Uterus (tissue), 4 donors: ENCODE results near the gene SOSTDC1. TPM values are rescaled to one million over a fixed set of nuclear protein-coding genes. Genes with fewer than 3 reads are reported as not detected.
A peak's percentile ranks its signal among the peaks of the same experiment; 100 is the strongest.

Source experiments
- DNase-seq, 2 donors: peaks; one replicate each; pipeline ENCODE4 v3.0.0-alpha.2; 2019 to 2020
- H3K27ac ChIP-seq, 2 donors: fragments of 200-600 bp; sonication (generic); 1 replicate in 1 of 2; 2 replicates in 1 of 2; pipeline ENCODE4 v1.5.1; 2016 to 2018
- H3K27me3 ChIP-seq, 2 donors: fragments of 200-600 bp; sonication (generic); one replicate each; pipeline ENCODE4 v1.5.1; 2018 to 2019; ENCODE audit warnings: control low read depth in 1 of 2
- H3K36me3 ChIP-seq, 2 donors: fragments of 200-600 bp; sonication (generic); one replicate each; pipeline ENCODE4 v1.5.1; 2019; ENCODE audit warnings: control low read depth in 1 of 2
- H3K4me1 ChIP-seq, 2 donors: fragments of 200-600 bp; sonication (generic); one replicate each; pipeline ENCODE4 v1.5.1; 2018 to 2019; ENCODE audit warnings: control low read depth in 1 of 2
- H3K4me3 ChIP-seq, 2 donors: fragments of 200-600 bp; sonication (generic); 1 replicate in 1 of 2; 2 replicates in 1 of 2; pipeline ENCODE4 v1.5.1; 2018 to 2019; ENCODE audit warnings: mild to moderate bottlenecking in 1 of 2
- H3K9me3 ChIP-seq, 2 donors: fragments of 200-600 bp; sonication (generic); one replicate each; pipeline ENCODE4 v1.5.1; 2019; ENCODE audit warnings: control low read depth in 1 of 2
- CTCF ChIP-seq, 4 experiments: fragments of 200-600 bp in 2 of 4; fragments of 450-650 bp in 2 of 4; sonication (generic) in 2 of 4; IDR thresholded peaks; one replicate each; pipeline ENCODE4 v1.5.1; 2016 to 2019; ENCODE audit warnings: antibody characterized with exemption in 4 of 4, mild to moderate bottlenecking in 2 of 4, moderate library complexity in 1 of 4
- POLR2A ChIP-seq, 2 donors: fragments of 450-650 bp; IDR thresholded peaks; one replicate each; pipeline ENCODE4 v1.6.1; 2016; ENCODE audit warnings: antibody characterized with exemption in 2 of 2, mild to moderate bottlenecking in 1 of 2, moderate library complexity in 1 of 2
- intact Hi-C: fragments of 100-400 bp; cut with DNase I; formaldehyde crosslinking; loops from one replicate; pipeline ENCODE4 v1.15.1; 2023; ENCODE audit warnings: low total_unique reads
- total RNA-seq, 4 donors: library from RNA; depleted of rRNA in 3 of 4; stranded (reverse); fragments of >200 nt in 3 of 4; gene quantifications; one replicate each; pipeline versions ENCODE4 v1.1.0 to v1.2.4, GENCODE V29; 2014 to 2023
- donor health status: DM: yes; HTN: yes; CAD: no.

Gene SOSTDC1
- total RNA-seq, 4 donors from 2014 or later: 14.2 TPM; not detected in 3

- Histone ChIP-seq H3K4me3 (peak overlapping the region; percentile 44 to 57), H3K36me3 (no peaks in the 10 kb centered on the region), H3K27me3 (no peaks in the 10 kb centered on the region), H3K4me1 (no peaks in the 10 kb centered on the region), H3K9me3 (no peaks in the 10 kb centered on the region), H3K27ac (peak overlapping the region; percentile 95 to 99)
- DNase-seq: no peak
- intact Hi-C loops: no loop called here
- TF ChIP-seq CTCF (IDR thresholded peaks at IDR 0.05): peak in 1 of 4 experiments; percentile 4
- no peak for TF ChIP-seq POLR2A (IDR thresholded peaks at IDR 0.05)
These were observed 45.2 kb downstream of the SOSTDC1 start for GRCh38 chr7:16420329-16420648.

- Histone ChIP-seq H3K4me3 (peak overlapping the region in 1 of 2 donors; percentile 44), H3K27ac (peak overlapping the region; percentile 95 to 99)
- intact Hi-C loops: no loop called here
These were observed 45.7 kb downstream of the SOSTDC1 start for GRCh38 chr7:16419859-16420258.

GRCh38 chr7:16419126-16419525 lies 46.4 kb downstream of the SOSTDC1 start:
- Histone ChIP-seq H3K4me3 (no peak overlapping the region), H3K4me1 (no peaks in the 10 kb centered on the region), H3K27ac (no peak overlapping the region), H3K9me3 (no peaks in the 10 kb centered on the region), H3K27me3 (no peaks in the 10 kb centered on the region), H3K36me3 (no peaks in the 10 kb centered on the region)
- no peak for DNase-seq
- TF ChIP-seq POLR2A (IDR thresholded peaks at IDR 0.05) (no peak), CTCF (IDR thresholded peaks at IDR 0.05) (no peak)
- intact Hi-C loops: no loop called here

More at GRCh38 chr7:16419859-16420258, 45.7 kb downstream of the SOSTDC1 start:
- H3K4me1 ChIP-seq: no peaks in the 10 kb centered on the region
- TF ChIP-seq CTCF (IDR thresholded peaks at IDR 0.05): no peak
- no peak for TF ChIP-seq POLR2A (IDR thresholded peaks at IDR 0.05)
- H3K36me3 ChIP-seq: no peaks in the 10 kb centered on the region
- H3K27me3 ChIP-seq: no peaks in the 10 kb centered on the region
- H3K9me3 ChIP-seq: no peaks in the 10 kb centered on the region
- no peak for DNase-seq

GRCh38 chr7:16417906-16418305 lies 47.6 kb downstream of the SOSTDC1 start:
- H3K9me3 ChIP-seq: no peaks in the 10 kb centered on the region
- H3K36me3 ChIP-seq: no peaks in the 10 kb centered on the region
- no peaks in the 10 kb centered on the region for H3K4me1 ChIP-seq
- H3K4me3 ChIP-seq: no peak overlapping the region
- H3K27me3 ChIP-seq: no peaks in the 10 kb centered on the region
- no peak overlapping the region for H3K27ac ChIP-seq
- TF ChIP-seq CTCF (IDR thresholded peaks at IDR 0.05) (no peak), POLR2A (IDR thresholded peaks at IDR 0.05) (no peak)
- no peak for DNase-seq
- intact Hi-C loops: no loop called here

GRCh38 chr7:16416289-16417282 lies 49.0 kb downstream of the SOSTDC1 start:
- Histone ChIP-seq H3K27ac (no peak overlapping the region), H3K4me1 (no peaks in the 10 kb centered on the region), H3K4me3 (no peak overlapping the region), H3K36me3 (no peaks in the 10 kb centered on the region), H3K9me3 (no peaks in the 10 kb centered on the region), H3K27me3 (no peaks in the 10 kb centered on the region)
- TF ChIP-seq POLR2A (IDR thresholded peaks at IDR 0.05): no peak
- DNase-seq: no peak
- intact Hi-C loops: no loop called here
